Nucleus accumbens (tissue), 56 donors: Measurements from ENCODE around the gene IL1R1.

Experiments
- DNase-seq, 56 donors: peaks; one replicate each; lab custom pipeline; 2025; lab: John Stamatoyannopoulos, UW

IL1R1 gene

DNA sequence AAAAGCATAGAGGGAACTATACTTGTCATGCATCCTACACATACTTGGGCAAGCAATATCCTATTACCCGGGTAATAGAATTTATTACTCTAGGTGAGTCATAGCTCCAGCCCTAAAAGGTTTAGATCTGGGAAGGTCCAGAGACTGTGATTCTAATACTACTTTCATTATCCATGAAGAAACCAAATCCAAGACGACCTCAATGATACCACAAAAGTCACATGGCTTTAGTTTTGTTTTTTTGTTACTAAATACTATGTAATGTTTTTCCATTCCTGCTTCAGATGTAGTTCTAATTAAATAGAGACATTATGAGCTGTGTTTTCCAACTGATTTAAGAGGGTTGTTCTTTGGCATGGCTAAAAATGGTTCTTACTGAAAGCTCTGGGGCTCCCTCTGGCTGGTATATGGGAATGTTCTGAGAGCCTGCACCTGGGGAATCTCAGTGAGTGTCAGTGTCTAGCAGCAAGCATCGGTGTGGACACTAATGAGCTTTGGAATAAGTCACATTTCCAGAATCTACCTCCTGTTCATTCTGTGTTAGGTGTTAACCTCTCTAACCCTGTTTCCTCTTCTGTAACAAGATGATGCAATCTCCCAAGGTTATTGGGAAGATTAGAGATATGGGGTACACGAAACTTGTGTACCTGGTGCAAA lies 23.8 kb downstream of the IL1R1 start:
- peak in 2 of 56 donors; percentile 7 to 15 for DNase-seq

DNA sequence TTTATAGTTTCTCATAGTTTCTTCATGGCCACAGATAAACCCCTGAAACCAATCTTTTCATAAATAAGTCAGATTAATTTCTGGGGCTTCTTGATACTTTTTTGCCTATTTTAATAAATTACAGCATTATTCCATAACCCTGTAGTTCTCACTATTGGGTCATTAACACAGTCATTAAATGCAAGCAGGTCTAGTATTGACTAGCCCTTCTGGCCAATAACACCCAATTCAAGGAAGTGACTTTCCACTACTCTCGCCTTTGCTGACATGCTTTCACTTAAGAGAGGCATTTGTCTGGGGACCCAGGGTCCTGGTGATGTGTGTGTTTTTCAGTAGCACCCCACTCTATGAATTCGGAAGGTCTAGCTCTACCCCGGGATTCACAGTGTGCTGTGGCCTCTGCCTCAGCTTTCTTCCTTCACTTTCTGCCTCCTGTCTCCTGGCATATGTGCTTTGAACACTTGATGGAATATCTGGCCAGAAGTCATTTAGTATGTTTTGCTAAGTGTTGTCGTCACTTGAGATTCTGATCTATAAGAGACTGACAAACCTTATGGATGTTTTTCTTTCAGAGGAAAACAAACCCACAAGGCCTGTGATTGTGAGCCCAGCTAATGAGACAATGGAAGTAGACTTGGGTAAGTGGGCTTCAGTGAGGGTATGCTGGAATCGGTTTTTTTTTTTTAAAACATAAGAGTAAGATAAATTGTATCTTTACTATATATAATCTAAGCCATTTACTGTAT lies 25.7 kb downstream of the IL1R1 start:
- DNase-seq = no peak

GRCh38 chr2:102171946-102172345 lies 29.4 kb downstream of the IL1R1 start:
- no peak for DNase-seq

DNA sequence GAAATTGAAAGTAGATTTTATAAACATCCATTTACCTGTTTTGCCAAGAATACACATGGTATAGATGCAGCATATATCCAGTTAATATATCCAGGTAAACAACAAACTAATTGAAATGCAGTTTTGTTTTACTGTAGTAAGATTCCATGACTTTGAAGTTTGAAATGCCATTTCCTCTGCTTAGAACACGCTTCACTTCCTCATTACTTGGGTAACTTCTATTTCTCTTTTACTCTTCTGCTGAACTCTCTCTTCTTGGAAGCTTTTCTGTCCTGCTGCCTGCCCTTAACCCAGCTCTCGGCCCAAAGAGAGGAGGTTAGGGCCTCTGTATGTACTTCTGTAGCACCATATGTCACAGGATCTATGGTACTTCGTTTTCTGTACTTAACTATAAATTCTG lies 30.2 kb downstream of the IL1R1 start:
- DNase-seq = no peak

DNA sequence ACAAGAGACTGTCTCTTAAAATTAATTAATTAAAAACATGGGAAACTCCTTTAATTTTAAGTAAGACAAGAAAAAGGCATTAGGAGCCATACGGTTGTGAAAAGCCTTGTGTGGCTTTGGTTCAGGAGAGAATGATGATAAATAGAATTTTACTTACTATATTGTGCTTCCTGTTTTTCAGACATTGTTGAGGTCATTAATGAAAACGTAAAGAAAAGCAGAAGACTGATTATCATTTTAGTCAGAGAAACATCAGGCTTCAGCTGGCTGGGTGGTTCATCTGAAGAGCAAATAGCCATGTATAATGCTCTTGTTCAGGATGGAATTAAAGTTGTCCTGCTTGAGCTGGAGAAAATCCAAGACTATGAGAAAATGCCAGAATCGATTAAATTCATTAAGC lies 33.6 kb downstream of the IL1R1 start:
- DNase-seq = no peak

DNA sequence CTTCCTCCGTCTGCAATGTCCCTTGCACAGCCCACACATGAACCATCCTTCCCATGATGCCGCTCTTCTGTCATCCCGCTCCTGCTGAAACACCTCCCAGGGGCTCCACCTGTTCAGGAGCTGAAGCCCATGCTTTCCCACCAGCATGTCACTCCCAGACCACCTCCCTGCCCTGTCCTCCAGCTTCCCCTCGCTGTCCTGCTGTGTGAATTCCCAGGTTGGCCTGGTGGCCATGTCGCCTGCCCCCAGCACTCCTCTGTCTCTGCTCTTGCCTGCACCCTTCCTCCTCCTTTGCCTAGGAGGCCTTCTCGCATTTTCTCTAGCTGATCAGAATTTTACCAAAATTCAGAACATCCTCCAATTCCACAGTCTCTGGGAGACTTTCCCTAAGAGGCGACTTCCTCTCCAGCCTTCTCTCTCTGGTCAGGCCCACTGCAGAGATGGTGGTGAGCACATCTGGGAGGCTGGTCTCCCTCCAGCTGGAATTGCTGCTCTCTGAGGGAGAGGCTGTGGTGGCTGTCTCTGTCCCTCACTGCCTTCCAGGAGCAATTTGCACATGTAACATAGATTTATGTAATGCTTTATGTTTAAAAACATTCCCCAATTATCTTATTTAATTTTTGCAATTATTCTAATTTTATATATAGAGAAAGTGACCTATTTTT lies 35.4 kb downstream of the IL1R1 start:
- DNase-seq = no peak

GRCh38 chr2:102179061-102179460 lies 36.5 kb downstream of the IL1R1 start:
- DNase-seq = no peak

- DNase-seq = no peak
These were observed 37.5 kb downstream of the IL1R1 start for GRCh38 chr2:102179788-102180686.

GRCh38 chr2:102180687-102180999 lies 38.1 kb downstream of the IL1R1 start:
- no peak for DNase-seq

GRCh38 chr2:102181376-102181775 lies 38.8 kb downstream of the IL1R1 start:
- no peak for DNase-seq

DNA sequence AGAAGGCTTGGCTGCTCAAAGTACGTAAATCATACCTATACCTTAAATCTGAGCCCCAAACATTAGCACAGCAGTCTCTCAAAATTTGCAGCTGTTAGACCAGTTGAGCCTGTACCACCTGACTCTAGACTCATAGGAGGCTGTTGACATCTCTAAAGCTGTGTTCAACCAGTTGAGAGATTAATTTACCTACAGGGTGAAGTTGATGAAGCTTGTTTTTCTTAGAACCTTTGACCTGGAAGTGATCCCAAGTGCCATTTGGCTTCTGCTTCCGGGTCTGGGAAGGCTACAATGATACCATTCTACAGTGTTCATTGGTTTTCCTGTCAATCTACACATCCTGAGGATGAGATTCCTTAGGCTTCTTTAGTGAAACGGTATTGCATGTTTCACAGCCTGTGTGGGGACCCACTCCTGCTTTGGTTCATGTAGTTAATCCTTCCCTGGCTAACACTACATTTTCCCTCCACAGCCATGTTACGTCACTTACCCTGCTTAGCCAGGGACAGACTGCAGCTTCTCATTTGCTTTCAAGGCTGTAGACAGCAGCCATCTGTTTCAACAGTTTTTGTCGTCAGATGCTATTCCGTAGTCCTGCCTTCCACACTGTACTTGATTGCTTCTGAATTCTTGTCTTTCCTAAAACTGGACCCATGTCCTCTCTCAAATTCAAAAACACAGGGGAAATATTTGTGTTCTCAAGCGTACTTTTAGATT lies 39.5 kb downstream of the IL1R1 start:
- DNase-seq = no peak

DNA sequence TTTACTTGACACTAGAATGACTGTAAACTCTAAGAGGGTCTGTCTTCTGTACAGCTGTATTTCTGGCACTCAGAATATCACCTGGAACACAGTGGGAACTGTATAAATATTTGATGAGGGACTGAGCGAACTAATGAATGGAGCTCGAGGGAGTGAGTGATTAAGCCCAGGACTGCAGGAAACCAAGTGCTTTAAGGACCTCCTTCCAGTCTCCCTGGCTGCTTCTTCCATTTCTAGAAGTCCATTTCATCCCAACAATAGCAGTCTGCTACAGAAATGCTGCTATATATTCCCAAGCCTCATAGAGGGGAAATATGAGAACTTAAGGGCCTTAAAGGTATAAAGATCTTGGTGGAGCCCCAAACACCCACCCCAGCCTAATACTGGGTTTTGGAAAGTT lies 41.5 kb downstream of the IL1R1 start:
- no peak for DNase-seq

DNA sequence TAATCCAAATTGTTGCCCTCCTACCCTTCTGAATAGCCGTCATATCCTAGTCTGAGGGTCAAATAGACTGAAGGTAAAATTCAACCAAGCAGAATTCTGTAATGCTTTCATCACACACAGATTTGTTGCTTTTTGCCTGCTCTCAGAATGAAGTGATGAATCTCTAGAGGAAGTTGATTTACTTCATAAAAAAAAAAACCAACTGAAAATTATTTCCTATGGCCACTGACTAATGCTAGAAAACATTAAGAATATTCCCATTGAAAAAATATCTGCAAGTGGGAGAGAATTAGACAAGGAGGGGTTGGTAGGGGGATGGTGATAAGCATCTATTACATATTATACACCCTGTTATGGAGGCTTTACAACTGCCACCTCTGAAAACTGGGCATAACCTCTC lies 42.0 kb downstream of the IL1R1 start:
- DNase-seq = no peak

DNA sequence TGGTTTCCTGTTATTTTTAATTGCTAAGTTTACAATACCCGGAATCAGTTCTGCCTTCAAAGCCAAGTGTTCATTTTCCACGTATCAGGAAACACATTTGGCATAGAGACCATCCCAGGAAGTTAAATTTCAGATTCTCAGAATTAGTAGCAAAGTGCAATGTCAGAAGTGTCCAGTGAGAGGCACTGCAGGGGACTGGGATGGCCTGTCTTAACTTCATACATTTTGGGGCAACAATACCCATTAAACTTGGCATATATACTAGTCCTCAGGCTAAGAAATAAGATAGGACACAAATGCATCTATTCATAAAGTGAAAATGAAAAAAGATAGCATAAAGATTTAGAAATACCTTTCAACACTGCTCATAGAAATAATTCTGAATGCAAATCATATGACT lies 42.8 kb downstream of the IL1R1 start:
- no peak for DNase-seq

- peak in 10 of 56 donors; percentile 6 to 47 (median 16) for DNase-seq
These were observed 44.4 kb downstream of the IL1R1 start, which contains the start of gene IL1RL2 for GRCh38 chr2:102186791-102187495. Gene IL1RL2 (plus strand): TSS chr2:102187023. CDS start chr2:102187868, 845 bp downstream.

DNA sequence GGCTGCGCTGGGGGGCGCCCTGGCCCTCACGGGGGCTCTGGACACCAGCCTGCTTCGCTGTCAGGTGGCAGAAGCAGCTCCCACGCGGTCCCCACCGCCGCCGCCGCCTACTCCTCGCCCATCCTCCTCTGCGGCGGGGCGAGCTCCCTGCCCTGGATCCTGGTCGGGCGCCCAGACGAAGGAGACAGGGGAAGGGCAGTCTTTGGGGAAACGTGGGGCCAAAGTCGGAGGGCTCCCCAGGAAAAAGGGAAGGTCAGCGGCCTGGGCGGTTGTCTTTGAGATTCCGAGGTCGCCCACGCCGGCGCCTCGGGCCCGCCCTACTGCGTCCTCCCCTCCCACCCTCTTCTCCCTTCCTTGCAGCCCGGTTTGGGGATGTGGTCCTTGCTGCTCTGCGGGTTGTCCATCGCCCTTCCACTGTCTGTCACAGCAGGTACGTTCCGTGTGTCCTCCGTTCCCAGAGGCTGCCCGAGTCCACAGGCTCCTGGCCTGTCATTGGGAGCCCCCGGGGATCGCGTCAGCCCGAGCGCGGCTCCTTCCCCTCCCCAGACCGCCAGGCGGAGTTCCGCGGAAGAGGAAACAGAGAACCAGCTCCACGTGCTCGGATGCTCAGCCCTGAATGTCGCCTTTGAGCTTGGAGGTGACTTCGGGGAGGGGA lies 45.1 kb downstream of the IL1R1 start:
- DNase-seq = peak in 28 of 56 donors; percentile 4 to 63 (median 20)

DNA sequence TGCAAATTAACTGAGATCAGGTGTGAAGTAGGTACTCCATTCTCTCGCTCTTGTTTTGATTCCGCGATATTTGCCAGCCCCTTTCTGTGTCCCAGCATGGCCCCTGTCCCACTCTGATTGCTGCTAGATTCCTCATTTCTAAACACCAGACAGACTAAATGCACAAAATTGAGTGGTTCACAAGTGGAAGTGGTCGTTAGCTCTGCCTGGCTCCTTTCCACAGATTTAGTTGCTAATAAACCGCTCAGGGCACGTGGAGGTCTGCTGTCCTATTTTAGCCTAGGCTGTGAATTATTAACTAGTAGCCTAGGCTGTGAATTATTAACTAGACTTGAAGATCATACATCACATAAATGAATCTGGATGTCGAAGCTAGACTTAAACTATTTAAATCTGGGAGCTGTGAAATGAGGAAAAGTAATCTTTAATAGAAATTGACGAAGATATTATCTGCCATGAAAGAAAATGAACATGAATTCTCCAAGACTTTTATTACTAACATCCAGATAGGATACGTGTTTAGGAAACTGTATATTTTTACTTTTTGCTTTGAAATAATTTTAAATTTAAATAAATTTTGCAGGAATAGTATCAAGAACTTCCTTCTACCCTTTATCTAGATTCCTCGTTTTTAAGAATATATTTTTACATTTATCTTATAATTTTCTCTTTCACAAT lies 48.0 kb downstream of the IL1R1 start:
- DNase-seq = no peak

DNA sequence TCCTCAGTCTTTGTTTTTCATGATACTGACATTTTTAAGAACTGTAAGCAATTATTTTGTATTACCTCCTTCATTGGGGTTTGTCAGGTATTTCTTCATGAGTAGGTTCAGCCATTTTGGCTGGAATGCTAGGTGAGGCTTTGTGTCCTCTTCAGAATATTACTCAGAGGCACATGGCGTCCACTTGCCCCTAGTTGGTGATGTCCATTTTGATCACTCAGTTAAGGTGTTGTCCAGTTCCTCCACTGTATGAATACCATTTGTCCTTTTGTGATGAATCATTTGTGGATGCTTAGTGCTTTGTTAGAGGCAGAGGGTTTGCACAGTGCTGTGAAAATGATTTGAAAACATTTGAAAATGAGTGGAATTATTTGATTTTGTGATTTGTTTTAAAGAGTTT lies 49.0 kb downstream of the IL1R1 start:
- no peak for DNase-seq
